Heart left ventricle (tissue), 16 donors: ENCODE data around the gene EMX1. TPM values are rescaled to one million over a fixed set of nuclear protein-coding genes. Genes with fewer than 3 reads are reported as not detected.

Source experiments
- ATAC-seq, 4 donors: fragments of 200-7000 bp; cut with Tn5 transposase; one replicate each; pipeline ENCODE4 v1.9.1; 2020 to 2022; ENCODE audit warnings: moderate library complexity in 4 of 4, mild to moderate bottlenecking in 3 of 4, moderate number of reproducible peaks in 1 of 4
- DNase-seq, 5 donors: peaks; one replicate each; pipeline ENCODE4 v3.0.0-alpha.2; 2020
- H3K27ac ChIP-seq, 12 donors: fragments of 200-600 bp; sonication (generic) in 4 of 12; one replicate each; pipeline versions ENCODE4 v1.5.0 to v1.8.0; 2016 to 2022; ENCODE audit warnings: mild to moderate bottlenecking in 2 of 12
- H3K27me3 ChIP-seq, 9 donors: fragments of 200-600 bp; sonication (generic) in 2 of 9; one replicate each; pipeline versions ENCODE4 v1.5.1 to v1.8.0; 2016 to 2022; ENCODE audit warnings: mild to moderate bottlenecking in 3 of 9
- H3K36me3 ChIP-seq, 9 donors: fragments of 200-600 bp; sonication (generic) in 2 of 9; one replicate each; pipeline versions ENCODE4 v1.5.0 to v1.8.0; 2018 to 2022; ENCODE audit warnings: mild to moderate bottlenecking in 2 of 9
- H3K4me1 ChIP-seq, 12 donors: fragments of 200-600 bp; sonication (generic) in 4 of 12; one replicate each; pipeline versions ENCODE4 v1.5.0 to v1.8.0; 2016 to 2022; ENCODE audit warnings: mild to moderate bottlenecking in 3 of 12
- H3K4me3 ChIP-seq, 12 donors: fragments of 200-600 bp; sonication (generic) in 4 of 12; one replicate each; pipeline versions ENCODE4 v1.5.0 to v1.8.0; 2017 to 2022; ENCODE audit warnings: mild to moderate bottlenecking in 9 of 12, moderate library complexity in 4 of 12
- H3K9me3 ChIP-seq, 12 donors: fragments of 200-600 bp; sonication (generic) in 4 of 12; one replicate each; pipeline versions ENCODE4 v1.5.0 to v1.8.0; 2016 to 2022; ENCODE audit warnings: mild to moderate bottlenecking in 1 of 12
- POLR2A ChIP-seq, 2 donors: fragments of 450-650 bp; IDR thresholded peaks; one replicate each; pipeline ENCODE4 v1.6.1; 2017; ENCODE audit warnings: antibody characterized with exemption in 2 of 2, mild to moderate bottlenecking in 2 of 2, moderate library complexity in 2 of 2
- WGBS, 4 donors: extraction: QIAGEN DNeasy Blood & Tissue Kit in 2 of 4; methylation state at CpG; one replicate each; pipeline versions ENCODE4 v1.1.5 to v1.1.7; 2013 to 2018; 5-methylcytosine and 5-hydroxymethylcytosine counted together
- intact Hi-C, 10 donors: fragments of 100-400 bp; cut with DNase I; formaldehyde crosslinking; loops; one replicate each; pipeline versions ENCODE4 v1.11.1 to v1.14.2; 2022
- polyA plus RNA-seq, 2 donors: library from polyadenylated mRNA; stranded (reverse); fragments of 200-250 nt; gene quantifications; one replicate each; pipeline ENCODE4 v1.2.3, GENCODE V29; 2013
- total RNA-seq, 9 donors: library from RNA; depleted of rRNA in 2 of 9; stranded (reverse); fragments of >200 nt in 2 of 9; fragmentation: NEBNext Ultra II Directional in 3 of 9; extraction: Animal tissue kit (Norgen Biotek cat#: 25700) in 3 of 9; gene quantifications; one replicate each; pipeline versions ENCODE4 v1.1.0 to v1.2.4, GENCODE V29; 2016 to 2023
- TF ChIP-seq, protein P1 (sequence below), 12 donors: fragments of 200-600 bp; sonication (generic) in 4 of 12; IDR thresholded peaks; one replicate each; pipeline versions ENCODE4 v1.5.0 to v1.8.0; 2018 to 2022; ENCODE audit warnings: antibody characterized with exemption in 12 of 12, mild to moderate bottlenecking in 5 of 12
- donor health status: ischemic (EF 13 %, LVEDD 7.1; RV severe dilation, severe dysfunction).
- donor health status: healthy with polysubstance abuse.
- donor health status: DM: no; HTN: yes; CAD: no.
- donor health status: DM: no; HTN: no; CAD: no.
- donor health status: ischemic (EF 25% LVEDD 6.9; RV normal size, moderate dysfunction).
- donor health status: ischemic (EF 25% LVEDD 5.7; RV mildly dilated, moderate dysfunction).
- donor health status: healthy.
- donor health status: DM: yes; HTN: yes; CAD: no.
- donor health status: ischemic (EF 35%, LVEDD 5.7; RV mildly dilated, moderate dysfunction).
- donor health status: nonischemic (EF 11% LVEDD 7.7; RV severe dilation, severe dysfunction).
- donor health status: DM: yes; HTN: yes; CAD: no.
- donor health status: PGD.
- donor health status: ischemic (EF 29% LVEDD 5.4; RV normal size, mild dysfunction).
- donor health status: nonischemic (EF 23%, LVEDD 6.1; RV moderate dilation, normal function).

Gene EMX1
- total and polyA plus RNA-seq, 11 donors, result not detected

DNA sequence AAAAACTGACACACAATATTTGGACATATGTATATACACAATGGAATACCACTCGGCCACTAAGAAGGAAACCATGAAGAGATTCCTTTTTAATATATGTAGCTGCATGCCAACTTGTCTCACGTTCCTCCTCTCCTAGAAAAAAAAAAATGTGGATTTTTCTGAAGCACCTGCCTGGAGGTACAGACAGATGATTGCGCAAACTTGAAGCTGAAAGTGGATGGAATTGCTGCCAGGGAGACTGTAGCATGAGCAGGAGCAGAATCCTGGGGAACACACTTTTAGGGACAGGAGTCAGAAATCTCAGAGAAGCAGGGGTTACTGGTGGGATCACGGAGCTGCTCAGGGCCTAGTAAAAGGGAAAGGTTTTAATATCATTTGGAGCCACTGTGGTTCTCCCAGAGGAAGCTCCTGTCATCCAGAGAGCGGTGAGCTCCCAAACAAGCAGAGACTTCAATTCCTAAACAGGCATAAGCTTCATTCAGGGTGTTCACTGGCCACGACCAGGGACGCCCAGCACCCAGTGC is 30.8 kb upstream of the EMX1 start:
- no peaks in the 10 kb centered on the region for H3K9me3 ChIP-seq
- H3K27me3 ChIP-seq, result peaks cover 0 to 23% (median 0%) of the 10 kb centered on the region in 9 donors
- H3K36me3 ChIP-seq, result peaks cover 0 to 12% (median 4%) of the 10 kb centered on the region in 9 donors
- 48 to 60% (median 57%) methylated on average over 7 of the region's 7 CpGs for WGBS, 4 donors
- TF ChIP-seq POLR2A (IDR thresholded peaks at IDR 0.05), result no peak
- TF ChIP-seq, protein P1, sequence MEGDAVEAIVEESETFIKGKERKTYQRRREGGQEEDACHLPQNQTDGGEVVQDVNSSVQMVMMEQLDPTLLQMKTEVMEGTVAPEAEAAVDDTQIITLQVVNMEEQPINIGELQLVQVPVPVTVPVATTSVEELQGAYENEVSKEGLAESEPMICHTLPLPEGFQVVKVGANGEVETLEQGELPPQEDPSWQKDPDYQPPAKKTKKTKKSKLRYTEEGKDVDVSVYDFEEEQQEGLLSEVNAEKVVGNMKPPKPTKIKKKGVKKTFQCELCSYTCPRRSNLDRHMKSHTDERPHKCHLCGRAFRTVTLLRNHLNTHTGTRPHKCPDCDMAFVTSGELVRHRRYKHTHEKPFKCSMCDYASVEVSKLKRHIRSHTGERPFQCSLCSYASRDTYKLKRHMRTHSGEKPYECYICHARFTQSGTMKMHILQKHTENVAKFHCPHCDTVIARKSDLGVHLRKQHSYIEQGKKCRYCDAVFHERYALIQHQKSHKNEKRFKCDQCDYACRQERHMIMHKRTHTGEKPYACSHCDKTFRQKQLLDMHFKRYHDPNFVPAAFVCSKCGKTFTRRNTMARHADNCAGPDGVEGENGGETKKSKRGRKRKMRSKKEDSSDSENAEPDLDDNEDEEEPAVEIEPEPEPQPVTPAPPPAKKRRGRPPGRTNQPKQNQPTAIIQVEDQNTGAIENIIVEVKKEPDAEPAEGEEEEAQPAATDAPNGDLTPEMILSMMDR (IDR thresholded peaks at IDR 0.05), result no peak
- intact Hi-C loops, result no loop called here
- H3K4me1 ChIP-seq, result peaks cover 6 to 38% (median 21%) of the 10 kb centered on the region in 12 donors
- ATAC-seq (no peak), DNase-seq (no peak)
- H3K27ac ChIP-seq, result peak overlapping the region in 11 of 12 donors; percentile 84 to 96 (median 93)
- peak overlapping the region; percentile 58 to 87 (median 70) for H3K4me3 ChIP-seq

DNA sequence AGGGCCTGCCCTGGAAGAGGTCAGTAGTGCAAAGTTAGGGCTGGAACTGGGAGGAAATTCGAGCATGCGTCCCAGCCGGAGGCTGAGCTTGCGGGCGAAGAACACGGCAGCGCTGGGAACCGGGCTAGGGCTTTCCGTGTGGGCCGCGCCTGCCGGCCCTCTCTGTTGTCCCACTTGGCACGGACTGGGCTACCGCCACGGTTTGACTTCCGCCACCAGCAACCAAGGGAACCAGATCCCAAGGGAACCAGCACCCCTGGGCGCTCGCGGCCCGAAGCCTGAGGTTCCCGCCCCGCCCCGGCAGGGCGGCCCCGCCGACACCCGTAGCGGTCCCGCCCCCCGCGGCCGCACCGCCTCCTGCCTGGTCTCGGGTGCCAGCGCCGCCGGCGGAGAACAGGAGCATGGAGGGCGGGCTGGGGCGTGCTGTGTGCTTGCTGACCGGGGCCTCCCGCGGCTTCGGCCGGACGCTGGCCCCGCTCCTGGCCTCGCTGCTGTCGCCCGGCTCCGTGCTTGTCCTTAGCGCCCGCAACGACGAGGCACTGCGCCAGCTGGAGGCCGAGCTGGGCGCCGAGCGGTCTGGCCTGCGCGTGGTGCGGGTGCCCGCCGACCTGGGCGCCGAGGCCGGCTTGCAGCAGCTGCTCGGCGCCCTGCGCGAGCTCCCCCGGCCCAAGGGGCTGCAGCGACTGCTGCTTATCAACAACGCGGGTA is 30.1 kb upstream of the EMX1 start, which contains the start of gene SPR:
Gene SPR, plus strand, starts transcription at position 377 of the 708 bp plus-strand sequence. Its CDS starts 25 bp downstream, at position 402.
- WGBS, 4 donors, result 0 to 1% (median 1%) methylated on average over 20 to 76 of the region's 76 CpGs
- intact Hi-C loops, result no loop called here

DNA sequence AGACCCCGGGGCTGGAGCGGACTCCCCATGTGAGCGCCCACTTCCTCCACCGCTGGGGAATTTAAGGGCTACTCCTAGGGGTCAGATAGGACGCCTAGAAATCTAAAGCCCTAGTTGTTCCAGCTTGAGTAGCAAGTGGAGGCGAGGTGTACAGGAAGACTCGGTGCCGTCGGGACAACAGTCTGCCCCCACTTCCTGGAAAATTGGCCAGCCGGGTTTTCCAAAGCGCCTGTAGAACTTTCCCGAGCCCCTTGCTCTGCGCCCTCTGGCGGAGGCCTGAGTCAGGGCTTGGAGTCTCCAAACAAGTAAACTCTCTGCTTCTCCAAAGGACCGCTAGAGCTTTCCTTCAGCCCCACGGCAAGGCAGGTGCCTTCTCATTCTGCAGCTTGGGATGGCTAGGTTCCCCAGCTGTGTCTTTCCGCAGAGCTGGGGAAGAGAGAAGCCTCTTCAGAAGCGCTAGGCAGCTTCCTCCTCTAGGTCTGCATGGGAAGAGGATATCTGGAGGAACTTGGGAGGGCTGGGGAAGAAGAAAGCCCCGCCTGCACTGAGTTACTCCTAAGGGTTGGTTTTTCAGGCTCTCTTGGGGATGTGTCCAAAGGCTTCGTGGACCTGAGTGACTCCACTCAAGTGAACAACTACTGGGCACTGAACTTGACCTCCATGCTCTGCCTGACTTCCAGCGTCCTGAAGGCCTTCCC is 29.4 kb upstream of the EMX1 start:
- Histone ChIP-seq H3K27me3 (peaks cover 0 to 23% (median 0%) of the 10 kb centered on the region in 9 donors), H3K36me3 (peaks cover 0 to 19% (median 9%) of the 10 kb centered on the region in 9 donors), H3K27ac (peak overlapping the region; percentile 59 to 96 (median 92)), H3K4me1 (peaks cover 6 to 38% (median 21%) of the 10 kb centered on the region in 12 donors), H3K9me3 (no peaks in the 10 kb centered on the region), H3K4me3 (peak overlapping the region; percentile 58 to 87 (median 70))
- intact Hi-C loops, result no loop called here
- DNase-seq (peak; percentile 90 to 94 (median 92)), ATAC-seq (peak; percentile 49 to 80 (median 72))
- 9 to 12% (median 10%) methylated on average over 14 to 21 of the region's 21 CpGs for WGBS, 4 donors
- TF ChIP-seq POLR2A (IDR thresholded peaks at IDR 0.05), result no peak
- TF ChIP-seq, protein P1 (IDR thresholded peaks at IDR 0.05), result peak; percentile 83 to 96 (median 90)

More for the DNA sequence above, 30.1 kb upstream of the EMX1 start, which contains the start of gene SPR:
- Histone ChIP-seq H3K9me3 (no peaks in the 10 kb centered on the region), H3K4me3 (peak within 1 kb of the TSS; percentile 58 to 87 (median 70)), H3K36me3 (peaks cover 0 to 18% (median 9%) of the 10 kb centered on the region in 9 donors), H3K27ac (peak within 1 kb of the TSS; percentile 59 to 96 (median 92)), H3K4me1 (peaks cover 6 to 38% (median 21%) of the 10 kb centered on the region in 12 donors), H3K27me3 (peaks cover 0 to 23% (median 0%) of the 10 kb centered on the region in 9 donors)
- ATAC-seq, result peak; percentile 49 to 92 (median 86)
- DNase-seq, result peak; percentile 78 to 88 (median 83)
- TF ChIP-seq, protein P1 (IDR thresholded peaks at IDR 0.05), result peak in 1 of 12 donors; percentile 9
- no peak for TF ChIP-seq POLR2A (IDR thresholded peaks at IDR 0.05)
